ENCODE results near the gene RSRC1. TPM values are rescaled to one million over a fixed set of nuclear protein-coding genes. Genes with fewer than 3 reads are reported as not detected.

Gene RSRC1
- total and polyA plus RNA-seq, 11 donors = 9.5 to 24.9 (median 21.3) TPM

GRCh38 chr3:158104431-158104921 lies 5.4 kb upstream of the RSRC1 start:
- Histone ChIP-seq H3K27me3 (peaks cover 64 to 100% (median 93%) of the 10 kb centered on the region in 9 donors), H3K36me3 (no peaks in the 10 kb centered on the region), H3K9me3 (no peaks in the 10 kb centered on the region), H3K4me3 (peak overlapping the region in 7 of 12 donors; percentile 19 to 56 (median 52)), H3K27ac (no peak overlapping the region), H3K4me1 (peaks cover 0 to 54% (median 21%) of the 10 kb centered on the region in 12 donors)
- no peak for ATAC-seq
- no peak for DNase-seq
- TF ChIP-seq POLR2A (IDR thresholded peaks at IDR 0.05) (no peak), CTCF (IDR thresholded peaks at IDR 0.05) (no peak)
- 21 to 32% (median 25%) methylated on average over 5 of the region's 5 CpGs for WGBS, 4 donors
- intact Hi-C loops (cut with DNase I) = loop anchor here in 1 of 10 donors (10.0 kb wide), 1 partner anchor 330 kb away; no protein-coding TSS in a partner anchor

- peak overlapping the region in 2 of 12 donors; percentile 18 to 35 for H3K27ac ChIP-seq
- 2 to 4% (median 3%) methylated on average over 37 to 39 of the region's 39 CpGs for WGBS, 4 donors
- peak in 3 of 5 donors; percentile 9 to 17 (median 16) for DNase-seq
- peak in 1 of 4 donors; percentile 5 for ATAC-seq
- TF ChIP-seq POLR2A (IDR thresholded peaks at IDR 0.05) (no peak), CTCF (IDR thresholded peaks at IDR 0.05) (no peak)
- H3K9me3 ChIP-seq = no peaks in the 10 kb centered on the region
- no peaks in the 10 kb centered on the region for H3K36me3 ChIP-seq
- H3K4me3 ChIP-seq = peak overlapping the region; percentile 19 to 56 (median 43)
- intact Hi-C loops (cut with DNase I) = loop anchor here in 1 of 10 donors (10.0 kb wide), 1 partner anchor 330 kb away; no protein-coding TSS in a partner anchor
- peaks cover 61 to 93% (median 85%) of the 10 kb centered on the region in 9 donors for H3K27me3 ChIP-seq
- peaks cover 0 to 56% (median 22%) of the 10 kb centered on the region in 12 donors for H3K4me1 ChIP-seq
These were observed 4.7 kb upstream of the RSRC1 start for GRCh38 chr3:158105119-158105709.

GRCh38 chr3:158105710-158106253 lies 4.1 kb upstream of the RSRC1 start:
- peaks cover 0 to 60% (median 24%) of the 10 kb centered on the region in 12 donors for H3K4me1 ChIP-seq
- peak; percentile 14 to 68 (median 28) for DNase-seq

More at GRCh38 chr3:158105710-158106253, 4.1 kb upstream of the RSRC1 start:
- peak in 2 of 4 donors; percentile 16 to 45 for ATAC-seq
- 1 to 2% (median 2%) methylated on average over 41 to 45 of the region's 45 CpGs for WGBS, 4 donors
- Histone ChIP-seq H3K36me3 (no peaks in the 10 kb centered on the region), H3K27ac (peak overlapping the region in 2 of 12 donors; percentile 18 to 35), H3K9me3 (no peaks in the 10 kb centered on the region), H3K27me3 (peaks cover 56 to 87% (median 80%) of the 10 kb centered on the region in 9 donors), H3K4me3 (peak overlapping the region; percentile 19 to 56 (median 43))
- TF ChIP-seq POLR2A (IDR thresholded peaks at IDR 0.05) (no peak), CTCF (IDR thresholded peaks at IDR 0.05) (no peak)
- intact Hi-C loops (cut with DNase I) = loop anchor here in 1 of 10 donors (10.0 kb wide), 1 partner anchor 329 kb away; no protein-coding TSS in a partner anchor
